ENCODE measurements around the gene SPDYE2.
"Not testable (repeated sequence)": the region's sequence is repeated elsewhere in the genome, so short reads cannot be mapped to it uniquely, and the experiment has no call there.

DNA sequence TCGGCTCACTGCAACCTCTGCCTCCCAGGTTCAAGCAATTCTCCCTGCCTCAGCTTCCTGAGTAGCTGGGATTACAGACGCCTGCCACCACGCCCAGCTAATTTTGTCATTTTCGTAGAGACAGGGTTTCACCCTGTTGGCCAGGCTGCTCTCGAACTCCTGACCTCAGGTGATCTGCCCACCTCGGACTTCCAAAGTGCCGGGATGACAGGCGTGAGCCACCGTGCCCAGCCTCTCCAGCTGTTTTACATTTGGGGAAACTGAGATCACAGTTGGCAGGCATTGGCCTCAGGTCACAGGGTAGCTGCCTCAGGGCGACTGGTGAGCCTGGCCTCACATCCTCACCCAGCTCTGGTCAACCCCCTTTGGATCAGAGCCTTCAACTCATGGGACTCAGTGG, 58.7 kb downstream of the SPDYE2 start:
- TF ChIP-seq, protein P1, sequence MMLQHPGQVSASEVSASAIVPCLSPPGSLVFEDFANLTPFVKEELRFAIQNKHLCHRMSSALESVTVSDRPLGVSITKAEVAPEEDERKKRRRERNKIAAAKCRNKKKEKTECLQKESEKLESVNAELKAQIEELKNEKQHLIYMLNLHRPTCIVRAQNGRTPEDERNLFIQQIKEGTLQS (IDR thresholded peaks at IDR 0.05; ENCODE audit: borderline replicate concordance, extremely low read depth, low read depth, low read length): not testable (repeated sequence)
- TF ChIP-seq, protein P2, sequence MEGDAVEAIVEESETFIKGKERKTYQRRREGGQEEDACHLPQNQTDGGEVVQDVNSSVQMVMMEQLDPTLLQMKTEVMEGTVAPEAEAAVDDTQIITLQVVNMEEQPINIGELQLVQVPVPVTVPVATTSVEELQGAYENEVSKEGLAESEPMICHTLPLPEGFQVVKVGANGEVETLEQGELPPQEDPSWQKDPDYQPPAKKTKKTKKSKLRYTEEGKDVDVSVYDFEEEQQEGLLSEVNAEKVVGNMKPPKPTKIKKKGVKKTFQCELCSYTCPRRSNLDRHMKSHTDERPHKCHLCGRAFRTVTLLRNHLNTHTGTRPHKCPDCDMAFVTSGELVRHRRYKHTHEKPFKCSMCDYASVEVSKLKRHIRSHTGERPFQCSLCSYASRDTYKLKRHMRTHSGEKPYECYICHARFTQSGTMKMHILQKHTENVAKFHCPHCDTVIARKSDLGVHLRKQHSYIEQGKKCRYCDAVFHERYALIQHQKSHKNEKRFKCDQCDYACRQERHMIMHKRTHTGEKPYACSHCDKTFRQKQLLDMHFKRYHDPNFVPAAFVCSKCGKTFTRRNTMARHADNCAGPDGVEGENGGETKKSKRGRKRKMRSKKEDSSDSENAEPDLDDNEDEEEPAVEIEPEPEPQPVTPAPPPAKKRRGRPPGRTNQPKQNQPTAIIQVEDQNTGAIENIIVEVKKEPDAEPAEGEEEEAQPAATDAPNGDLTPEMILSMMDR (IDR thresholded peaks at IDR 0.05 in 2 of 3, conservative IDR thresholded peaks at IDR 0.05 in 1 of 3; ENCODE audit: control insufficient read depth in 2 of 3, extremely low read depth in 1 of 3, insufficient read depth in 1 of 3, low read depth in 3 of 3, low read length in 3 of 3): not testable (repeated sequence)
- TF ChIP-seq, protein P3, sequence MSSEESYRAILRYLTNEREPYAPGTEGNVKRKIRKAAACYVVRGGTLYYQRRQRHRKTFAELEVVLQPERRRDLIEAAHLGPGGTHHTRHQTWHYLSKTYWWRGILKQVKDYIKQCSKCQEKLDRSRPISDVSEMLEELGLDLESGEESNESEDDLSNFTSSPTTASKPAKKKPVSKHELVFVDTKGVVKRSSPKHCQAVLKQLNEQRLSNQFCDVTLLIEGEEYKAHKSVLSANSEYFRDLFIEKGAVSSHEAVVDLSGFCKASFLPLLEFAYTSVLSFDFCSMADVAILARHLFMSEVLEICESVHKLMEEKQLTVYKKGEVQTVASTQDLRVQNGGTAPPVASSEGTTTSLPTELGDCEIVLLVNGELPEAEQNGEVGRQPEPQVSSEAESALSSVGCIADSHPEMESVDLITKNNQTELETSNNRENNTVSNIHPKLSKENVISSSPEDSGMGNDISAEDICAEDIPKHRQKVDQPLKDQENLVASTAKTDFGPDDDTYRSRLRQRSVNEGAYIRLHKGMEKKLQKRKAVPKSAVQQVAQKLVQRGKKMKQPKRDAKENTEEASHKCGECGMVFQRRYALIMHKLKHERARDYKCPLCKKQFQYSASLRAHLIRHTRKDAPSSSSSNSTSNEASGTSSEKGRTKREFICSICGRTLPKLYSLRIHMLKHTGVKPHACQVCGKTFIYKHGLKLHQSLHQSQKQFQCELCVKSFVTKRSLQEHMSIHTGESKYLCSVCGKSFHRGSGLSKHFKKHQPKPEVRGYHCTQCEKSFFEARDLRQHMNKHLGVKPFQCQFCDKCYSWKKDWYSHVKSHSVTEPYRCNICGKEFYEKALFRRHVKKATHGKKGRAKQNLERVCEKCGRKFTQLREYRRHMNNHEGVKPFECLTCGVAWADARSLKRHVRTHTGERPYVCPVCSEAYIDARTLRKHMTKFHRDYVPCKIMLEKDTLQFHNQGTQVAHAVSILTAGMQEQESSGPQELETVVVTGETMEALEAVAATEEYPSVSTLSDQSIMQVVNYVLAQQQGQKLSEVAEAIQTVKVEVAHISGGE (CRISPR knock-in tag; IDR thresholded peaks at IDR 0.05): not testable (repeated sequence)
- TF ChIP-seq, protein P4, sequence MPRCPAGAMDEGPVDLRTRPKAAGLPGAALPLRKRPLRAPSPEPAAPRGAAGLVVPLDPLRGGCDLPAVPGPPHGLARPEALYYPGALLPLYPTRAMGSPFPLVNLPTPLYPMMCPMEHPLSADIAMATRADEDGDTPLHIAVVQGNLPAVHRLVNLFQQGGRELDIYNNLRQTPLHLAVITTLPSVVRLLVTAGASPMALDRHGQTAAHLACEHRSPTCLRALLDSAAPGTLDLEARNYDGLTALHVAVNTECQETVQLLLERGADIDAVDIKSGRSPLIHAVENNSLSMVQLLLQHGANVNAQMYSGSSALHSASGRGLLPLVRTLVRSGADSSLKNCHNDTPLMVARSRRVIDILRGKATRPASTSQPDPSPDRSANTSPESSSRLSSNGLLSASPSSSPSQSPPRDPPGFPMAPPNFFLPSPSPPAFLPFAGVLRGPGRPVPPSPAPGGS (IDR thresholded peaks at IDR 0.05; ENCODE audit: borderline replicate concordance, insufficient read depth, low read depth, low read length, poor library complexity, severe bottlenecking): not testable (repeated sequence)
- not testable (repeated sequence) for TF ChIP-seq SUPT20H (IDR thresholded peaks at IDR 0.05; ENCODE audit: borderline replicate concordance, control insufficient read depth, low read depth, low read length); RAD21 (IDR thresholded peaks at IDR 0.05; ENCODE audit: insufficient read depth, low read depth, low read length); CREM (IDR thresholded peaks at IDR 0.05; ENCODE audit: low read depth); YY1 (IDR thresholded peaks at IDR 0.05; ENCODE audit: low read depth, low read length); ZSCAN29 (IDR thresholded peaks at IDR 0.05); EZH2 (IDR thresholded peaks at IDR 0.05; ENCODE audit: borderline replicate concordance, control insufficient read depth, low read depth, low read length)
